Endothelial cell of umbilical vein (primary cell): Measurements from ENCODE around the gene EML4.

Experiments
- CTCF ChIP-seq, 2 donors: IDR thresholded peaks; 1 replicate in 1 of 2; 2 replicates in 1 of 2; pipeline ENCODE4 v1.5.1; 2011; ENCODE audit warnings: low read length in 2 of 2, mild to moderate bottlenecking in 2 of 2, moderate library complexity in 2 of 2, control low read depth in 1 of 2, inconsistent platforms in 1 of 2, low read depth in 1 of 2; ENCODE audit not compliant: insufficient read depth in 1 of 2; ENCODE audit errors: extremely low read depth in 1 of 2
- EZH2 ChIP-seq: IDR thresholded peaks from 2 replicates; pipeline ENCODE4 v1.6.1; 2012; ENCODE audit warnings: borderline replicate concordance, low read depth, mild to moderate bottlenecking, moderate library complexity, low read length, inconsistent platforms; ENCODE audit not compliant: severe bottlenecking
- FOS ChIP-seq: IDR thresholded peaks from 2 replicates; pipeline ENCODE4 v1.6.1; 2011; ENCODE audit warnings: mild to moderate bottlenecking, low read length, moderate library complexity, borderline replicate concordance; ENCODE audit not compliant: insufficient read depth
- GATA2 ChIP-seq: IDR thresholded peaks from 2 replicates; pipeline ENCODE4 v1.7.0; 2011; ENCODE audit warnings: low read depth, mild to moderate bottlenecking, moderate library complexity, mixed read lengths, low read length; ENCODE audit not compliant: insufficient read length, insufficient read depth
- JUN ChIP-seq: IDR thresholded peaks from 2 replicates; pipeline ENCODE4 v1.6.1; 2011; ENCODE audit warnings: borderline replicate concordance, low read depth; ENCODE audit not compliant: insufficient read length, insufficient read depth
- MAX ChIP-seq: IDR thresholded peaks from 2 replicates; pipeline ENCODE4 v1.6.1; 2011; ENCODE audit not compliant: insufficient read depth, insufficient read length
- MYC ChIP-seq: IDR thresholded peaks from one replicate; pipeline ENCODE4 v1.6.1; 2011; ENCODE audit warnings: mild to moderate bottlenecking, low read depth, low read length
- POLR2A ChIP-seq: IDR thresholded peaks from 2 replicates; pipeline ENCODE4 v1.6.1; 2012; ENCODE audit warnings: low read depth, mild to moderate bottlenecking, control low read depth, low read length
- POLR2AphosphoS5 ChIP-seq: IDR thresholded peaks from 2 replicates; pipeline ENCODE4 v1.6.1; 2012; ENCODE audit warnings: low read depth, mild to moderate bottlenecking, control low read depth, low read length, moderate library complexity; ENCODE audit not compliant: insufficient read depth

GRCh38 chr2:42300527-42300926 lies 131.4 kb downstream of the EML4 start:
- TF ChIP-seq CTCF (IDR thresholded peaks at IDR 0.05; ENCODE audit: extremely low read depth in 1 of 2, insufficient read depth in 1 of 2, low read depth in 1 of 2, low read length in 2 of 2): no peak
- no peak for TF ChIP-seq JUN
- no peak for TF ChIP-seq POLR2A
- TF ChIP-seq EZH2: no peak
- TF ChIP-seq FOS: no peak
- TF ChIP-seq GATA2: no peak
- no peak for TF ChIP-seq POLR2AphosphoS5
- TF ChIP-seq MAX: no peak
- no peak for TF ChIP-seq MYC
